ENCODE data around the gene HOXA4.

HOXA4 gene

GRCh38 chr7:27111751-27112277 is 18.7 kb downstream of the HOXA4 start:
- intact Hi-C loops (cut with DNase I) = no loop called here
- DNase-seq = no peak

GRCh38 chr7:27111042-27111750 is 19.4 kb downstream of the HOXA4 start:
- intact Hi-C loops (cut with DNase I) = no loop called here
- DNase-seq = no peak

GRCh38 chr7:27110186-27111031 is 20.1 kb downstream of the HOXA4 start:
- intact Hi-C loops (cut with DNase I) = no loop called here
- no peak for DNase-seq

- intact Hi-C loops (cut with DNase I) = no loop called here
- DNase-seq = no peak
Observed at GRCh38 chr7:27109466-27110185, 20.9 kb downstream of the HOXA4 start.

GRCh38 chr7:27108390-27109127 is 22.0 kb downstream of the HOXA4 start:
- intact Hi-C loops (cut with DNase I) = no loop called here
- no peak for DNase-seq

GRCh38 chr7:27107391-27108381 is 22.9 kb downstream of the HOXA4 start:
- intact Hi-C loops (cut with DNase I) = no loop called here
- DNase-seq = no peak

GRCh38 chr7:27106901-27107240 is 23.7 kb downstream of the HOXA4 start:
- DNase-seq = no peak
- intact Hi-C loops (cut with DNase I) = no loop called here

- intact Hi-C loops (cut with DNase I) = no loop called here
- DNase-seq = no peak
Observed at GRCh38 chr7:27106181-27106900, 24.2 kb downstream of the HOXA4 start.

- DNase-seq = no peak
- intact Hi-C loops (cut with DNase I) = no loop called here
Observed at GRCh38 chr7:27105301-27106031, 25.1 kb downstream of the HOXA4 start.

- intact Hi-C loops (cut with DNase I) = no loop called here
- DNase-seq = no peak
Observed at GRCh38 chr7:27104341-27105058, 26.1 kb downstream of the HOXA4 start.

GRCh38 chr7:27103489-27104226 is 26.9 kb downstream of the HOXA4 start:
- DNase-seq = no peak
- intact Hi-C loops (cut with DNase I) = no loop called here

GRCh38 chr7:27102581-27103442 is 27.7 kb downstream of the HOXA4 start, which contains the start of gene HOXA2:
HOXA2 (minus strand) TSS chr7:27102683; CDS start chr7:27102500, 183 bp downstream.
- intact Hi-C loops (cut with DNase I) = no loop called here
- DNase-seq = no peak

GRCh38 chr7:27101957-27102580 is 28.5 kb downstream of the HOXA4 start:
- intact Hi-C loops (cut with DNase I) = no loop called here
- no peak for DNase-seq

- intact Hi-C loops (cut with DNase I) = no loop called here
- no peak for DNase-seq
Observed at GRCh38 chr7:27101171-27101956, 29.2 kb downstream of the HOXA4 start.
